ENCODE measurements around the gene C17orf107. TPM values are rescaled to one million over a fixed set of nuclear protein-coding genes. Genes with fewer than 3 reads are reported as not detected.
A peak's percentile ranks its signal among the peaks of the same experiment; 100 is the strongest.

Gene C17orf107
- total RNA-seq, 1 donor from 2014 or later = 1.1 TPM

- Mint-ChIP-seq H3K27me3 (ENCODE audit: insufficient read depth, low read depth) (peaks cover 6% of the 10 kb centered on the region), H3K4me3 (peak within 1 kb of the TSS; percentile 96), H3K4me1 (peaks cover 25% of the 10 kb centered on the region), H3K9me3 (no peaks in the 10 kb centered on the region), H3K36me3 (peaks cover 20% of the 10 kb centered on the region), H3K27ac (peak within 1 kb of the TSS; percentile 100)
- TF ChIP-seq CTCF (IDR thresholded peaks at IDR 0.05) (no peak), EZH2phosphoT487 (IDR thresholded peaks at IDR 0.05) (no peak), EZH2 (IDR thresholded peaks at IDR 0.05) (no peak)
- Histone ChIP-seq H3K9ac (peak within 1 kb of the TSS; percentile 96), H3K4me1 (peaks cover 16% of the 10 kb centered on the region), H3K27ac (peak within 1 kb of the TSS; percentile 89), H2AFZ (replicated peaks) (peak within 1 kb of the TSS; percentile 77), H3K36me3 (no peaks in the 10 kb centered on the region), H4K20me1 (ENCODE audit: low read depth) (peaks cover 35% of the 10 kb centered on the region), H3K27me3 (no peaks in the 10 kb centered on the region), H3K9me3 (ENCODE audit: low read depth) (no peaks in the 10 kb centered on the region), H3K4me3 (peak within 1 kb of the TSS; percentile 78), H3F3A (ENCODE audit: low read depth) (peaks cover 53% of the 10 kb centered on the region), H3K79me2 (ENCODE audit: low read depth) (peaks cover 65% of the 10 kb centered on the region), H3K4me2 (peak within 1 kb of the TSS; percentile 100)
- DNase-seq (ENCODE audit: low spot score) = peak; percentile 100
Observed at GRCh38 chr17:4939796-4940554, 40.6 kb downstream of the C17orf107 start, which contains the start of the genes RNF167 and SLC25A11. TSS of gene RNF167 (plus strand) at chr17:4940268. CDS start at chr17:4940910, 642 bp downstream. TSS of gene SLC25A11 (minus strand) at chr17:4940046. CDS start at chr17:4939910, 136 bp downstream.

GRCh38 chr17:4940555-4941318 is 41.4 kb downstream of the C17orf107 start:
- Histone ChIP-seq H3K4me2 (peak overlapping the region; percentile 100), H3K4me3 (peak overlapping the region; percentile 78), H3K27ac (peak overlapping the region; percentile 89), H3K4me1 (peaks cover 16% of the 10 kb centered on the region), H3K36me3 (no peaks in the 10 kb centered on the region), H3K27me3 (no peaks in the 10 kb centered on the region), H2AFZ (replicated peaks) (peak overlapping the region; percentile 48), H4K20me1 (ENCODE audit: low read depth) (peaks cover 43% of the 10 kb centered on the region), H3K9me3 (ENCODE audit: low read depth) (no peaks in the 10 kb centered on the region), H3K9ac (peak overlapping the region; percentile 96), H3F3A (ENCODE audit: low read depth) (peaks cover 61% of the 10 kb centered on the region), H3K79me2 (ENCODE audit: low read depth) (peaks cover 73% of the 10 kb centered on the region)
- no peak for TF ChIP-seq EZH2phosphoT487 (IDR thresholded peaks at IDR 0.05)
- no peak for TF ChIP-seq EZH2 (IDR thresholded peaks at IDR 0.05)
- no peak for TF ChIP-seq CTCF (IDR thresholded peaks at IDR 0.05)
- H3K27me3 Mint-ChIP-seq (ENCODE audit: insufficient read depth, low read depth) = peaks cover 6% of the 10 kb centered on the region
- H3K9me3 Mint-ChIP-seq = no peaks in the 10 kb centered on the region
- H3K4me3 Mint-ChIP-seq = peak overlapping the region; percentile 96
- peaks cover 27% of the 10 kb centered on the region for H3K36me3 Mint-ChIP-seq
- DNase-seq (ENCODE audit: low spot score) = no peak
- peak overlapping the region; percentile 100 for H3K27ac Mint-ChIP-seq
- peaks cover 33% of the 10 kb centered on the region for H3K4me1 Mint-ChIP-seq

- Histone ChIP-seq H3K4me1 (peaks cover 18% of the 10 kb centered on the region), H2AFZ (replicated peaks) (no peak overlapping the region), H3K27me3 (no peaks in the 10 kb centered on the region), H3K27ac (no peak overlapping the region), H3K79me2 (ENCODE audit: low read depth) (peaks cover 78% of the 10 kb centered on the region), H3K9me3 (ENCODE audit: low read depth) (no peaks in the 10 kb centered on the region), H3K36me3 (no peaks in the 10 kb centered on the region), H3K4me2 (peak overlapping the region; percentile 100), H3K9ac (peak overlapping the region; percentile 96), H3K4me3 (peak overlapping the region; percentile 78), H3F3A (ENCODE audit: low read depth) (peaks cover 66% of the 10 kb centered on the region), H4K20me1 (ENCODE audit: low read depth) (peaks cover 48% of the 10 kb centered on the region)
- Mint-ChIP-seq H3K36me3 (peaks cover 25% of the 10 kb centered on the region), H3K4me1 (peaks cover 36% of the 10 kb centered on the region), H3K9me3 (no peaks in the 10 kb centered on the region), H3K4me3 (peak overlapping the region; percentile 96), H3K27ac (peak overlapping the region; percentile 79), H3K27me3 (ENCODE audit: insufficient read depth, low read depth) (peaks cover 6% of the 10 kb centered on the region)
- DNase-seq (ENCODE audit: low spot score) = no peak
- TF ChIP-seq EZH2phosphoT487 (IDR thresholded peaks at IDR 0.05) (no peak), CTCF (IDR thresholded peaks at IDR 0.05) (no peak), EZH2 (IDR thresholded peaks at IDR 0.05) (no peak)
Observed at GRCh38 chr17:4941319-4941610, 41.9 kb downstream of the C17orf107 start.
